NCI-H1694 treated with DMSO at 0.1 percent for 48 hours (cell line): ENCODE results near the gene ANKIB1.

ENCODE experiments used
- DNase-seq: peaks from one replicate; lab custom pipeline; 2025; lab: John Stamatoyannopoulos, UW

The ANKIB1 gene

DNA sequence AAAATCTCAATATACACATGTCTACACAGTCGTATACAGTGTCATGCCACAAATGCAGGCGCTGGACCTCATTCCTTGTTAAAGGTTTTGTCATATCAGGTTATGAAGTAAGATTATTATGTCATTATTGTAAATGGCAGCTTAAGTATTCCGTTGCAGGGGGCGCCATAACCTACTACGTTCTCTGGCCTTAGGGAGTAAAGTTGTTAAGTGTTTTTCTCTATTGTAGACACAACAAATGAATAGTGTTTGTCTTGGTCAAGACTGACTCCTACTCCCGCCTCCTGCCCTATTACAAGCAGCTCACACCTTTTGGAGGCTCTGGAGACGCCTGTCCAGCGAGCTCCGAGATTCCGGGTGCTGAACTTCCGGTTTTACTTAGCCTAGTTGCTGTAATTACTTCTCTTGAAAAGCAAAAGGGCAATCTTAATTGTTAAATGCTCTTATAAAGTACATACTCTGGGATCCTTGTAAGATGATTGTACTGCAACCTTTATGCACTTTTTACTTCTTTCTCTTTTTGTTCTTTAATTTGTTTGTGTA lies 202.5 kb downstream of the ANKIB1 start:
- peak; percentile 27 for DNase-seq
